ENCODE results near the gene ANP32A. TPM values are rescaled to one million over a fixed set of nuclear protein-coding genes. Genes with fewer than 3 reads are reported as not detected.

ANP32A gene
- total RNA-seq, 1 donor from 2014 or later: 129 TPM

DNA sequence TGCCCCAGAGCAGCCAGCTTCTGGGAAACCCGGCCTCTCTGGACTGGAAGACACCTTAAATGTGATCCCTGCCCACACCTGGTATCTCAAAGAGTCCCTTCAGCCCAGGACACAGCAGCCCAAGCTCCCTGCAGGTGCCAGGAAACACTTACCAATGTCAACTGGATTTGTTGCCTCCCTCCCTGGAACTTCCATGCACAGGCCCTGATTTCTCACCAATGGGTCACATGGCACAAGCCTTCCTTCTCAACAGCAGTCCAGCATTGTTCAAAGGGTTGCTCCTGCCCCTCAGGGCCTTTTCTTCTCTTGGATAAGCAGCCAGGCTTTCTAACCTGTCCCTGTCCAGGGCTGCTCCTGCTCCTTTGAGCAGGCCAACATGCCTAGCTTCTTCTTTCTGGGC is 31.6 kb downstream of the ANP32A start:
- peaks cover 36% of the 10 kb centered on the region for H3K36me3 ChIP-seq
- TF ChIP-seq, protein P1, sequence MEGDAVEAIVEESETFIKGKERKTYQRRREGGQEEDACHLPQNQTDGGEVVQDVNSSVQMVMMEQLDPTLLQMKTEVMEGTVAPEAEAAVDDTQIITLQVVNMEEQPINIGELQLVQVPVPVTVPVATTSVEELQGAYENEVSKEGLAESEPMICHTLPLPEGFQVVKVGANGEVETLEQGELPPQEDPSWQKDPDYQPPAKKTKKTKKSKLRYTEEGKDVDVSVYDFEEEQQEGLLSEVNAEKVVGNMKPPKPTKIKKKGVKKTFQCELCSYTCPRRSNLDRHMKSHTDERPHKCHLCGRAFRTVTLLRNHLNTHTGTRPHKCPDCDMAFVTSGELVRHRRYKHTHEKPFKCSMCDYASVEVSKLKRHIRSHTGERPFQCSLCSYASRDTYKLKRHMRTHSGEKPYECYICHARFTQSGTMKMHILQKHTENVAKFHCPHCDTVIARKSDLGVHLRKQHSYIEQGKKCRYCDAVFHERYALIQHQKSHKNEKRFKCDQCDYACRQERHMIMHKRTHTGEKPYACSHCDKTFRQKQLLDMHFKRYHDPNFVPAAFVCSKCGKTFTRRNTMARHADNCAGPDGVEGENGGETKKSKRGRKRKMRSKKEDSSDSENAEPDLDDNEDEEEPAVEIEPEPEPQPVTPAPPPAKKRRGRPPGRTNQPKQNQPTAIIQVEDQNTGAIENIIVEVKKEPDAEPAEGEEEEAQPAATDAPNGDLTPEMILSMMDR (IDR thresholded peaks at IDR 0.05): no peak
- peak overlapping the region; percentile 76 for H3K27ac ChIP-seq
- intact Hi-C loops (cut with DNase I): no loop called here
- no peaks in the 10 kb centered on the region for H3K27me3 ChIP-seq (ENCODE audit: low read depth)
- ATAC-seq: peak in 1 of 2 donors; percentile 25
- DNase-seq: no peak
- peaks cover 75% of the 10 kb centered on the region for H3K4me1 ChIP-seq
- H3K9me3 ChIP-seq: no peaks in the 10 kb centered on the region
- no peak overlapping the region for H3K4me3 ChIP-seq

DNA sequence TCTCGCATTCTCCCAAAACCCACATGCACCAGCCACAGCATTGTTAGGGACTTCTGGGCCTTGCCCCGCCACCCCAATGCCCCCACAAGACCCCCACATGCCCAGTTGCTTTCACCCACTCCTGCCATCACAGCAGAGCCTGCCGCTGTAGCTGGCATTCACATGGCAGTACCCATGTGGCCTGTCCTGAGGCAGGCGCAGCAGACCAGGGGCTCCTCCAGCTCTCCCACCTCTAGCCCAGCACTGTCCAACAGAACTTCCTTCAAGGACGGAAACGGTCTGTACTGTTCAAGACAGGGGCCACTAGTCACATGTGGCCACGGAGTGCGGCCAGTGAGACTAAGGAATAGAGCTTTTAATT is 32.5 kb downstream of the ANP32A start:
- peak overlapping the region; percentile 6 for H3K4me3 ChIP-seq
- ATAC-seq: no peak
- no peaks in the 10 kb centered on the region for H3K27me3 ChIP-seq (ENCODE audit: low read depth)
- peaks cover 45% of the 10 kb centered on the region for H3K36me3 ChIP-seq
- TF ChIP-seq, protein P1 (IDR thresholded peaks at IDR 0.05): no peak
- intact Hi-C loops (cut with DNase I): no loop called here
- DNase-seq: no peak
- no peaks in the 10 kb centered on the region for H3K9me3 ChIP-seq
- peak overlapping the region; percentile 76 for H3K27ac ChIP-seq
- peaks cover 73% of the 10 kb centered on the region for H3K4me1 ChIP-seq

DNA sequence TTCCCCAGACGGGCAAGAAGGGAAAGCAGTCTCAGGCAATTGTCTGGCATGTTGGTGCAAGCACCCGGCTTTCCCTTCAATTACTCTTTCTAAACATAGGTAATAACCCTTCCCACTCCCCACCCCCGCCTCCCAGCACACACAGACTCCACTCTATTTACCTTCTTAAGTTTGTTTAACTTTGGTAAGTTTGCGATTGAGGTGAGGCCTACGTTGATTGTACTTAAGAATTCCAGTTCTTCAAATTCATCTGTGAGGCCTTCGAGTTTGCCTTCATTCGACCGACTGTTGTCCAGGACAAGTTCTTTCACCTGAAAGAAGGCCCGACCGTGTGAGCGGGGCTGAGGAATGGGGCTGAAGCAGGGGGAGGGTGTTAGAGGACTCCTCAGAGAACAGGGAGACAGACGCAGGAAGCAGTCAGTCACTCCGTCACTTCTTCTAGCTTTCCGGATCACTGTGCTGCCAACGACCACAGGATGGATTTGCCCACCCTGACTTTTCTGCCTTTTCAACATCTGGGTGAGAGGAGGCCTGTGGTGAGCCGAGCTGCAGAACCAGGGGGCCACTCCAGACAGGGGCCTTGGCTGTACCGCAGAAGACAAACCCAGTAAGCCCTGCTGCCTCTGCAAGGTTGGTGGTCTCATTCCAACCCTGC is 33.0 kb downstream of the ANP32A start:
- Histone ChIP-seq H3K27me3 (ENCODE audit: low read depth) (no peaks in the 10 kb centered on the region), H3K27ac (peak overlapping the region; percentile 76), H3K4me1 (peaks cover 73% of the 10 kb centered on the region), H3K9me3 (no peaks in the 10 kb centered on the region), H3K4me3 (peak overlapping the region; percentile 6), H3K36me3 (peaks cover 50% of the 10 kb centered on the region)
- DNase-seq (peak; percentile 67), ATAC-seq (peak; percentile 74 to 88)
- intact Hi-C loops (cut with DNase I): no loop called here
- TF ChIP-seq, protein P1 (IDR thresholded peaks at IDR 0.05): no peak

DNA sequence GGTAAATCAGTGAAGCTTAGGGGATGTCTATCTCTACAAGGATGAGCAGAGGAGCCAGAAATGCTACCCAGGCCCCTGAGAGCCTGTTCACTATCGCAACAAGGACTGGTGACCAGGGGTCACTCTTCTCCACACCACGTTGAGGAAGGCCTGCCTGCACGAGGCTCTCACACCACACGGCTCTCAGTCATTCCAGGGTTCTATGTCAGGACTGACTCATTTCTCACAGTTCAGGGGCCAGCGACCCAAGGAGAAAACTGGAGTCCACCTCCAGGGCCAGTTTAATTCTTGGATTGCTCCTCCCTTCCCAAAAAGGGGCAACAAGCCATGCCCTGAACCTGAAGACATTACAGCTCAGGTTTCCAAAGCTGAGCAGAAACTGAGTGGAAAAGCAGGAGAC is 33.9 kb downstream of the ANP32A start:
- ATAC-seq (no peak), DNase-seq (no peak)
- H3K27ac ChIP-seq: peak overlapping the region; percentile 42
- TF ChIP-seq, protein P1 (IDR thresholded peaks at IDR 0.05): no peak
- peaks cover 73% of the 10 kb centered on the region for H3K4me1 ChIP-seq
- peaks cover 58% of the 10 kb centered on the region for H3K36me3 ChIP-seq
- intact Hi-C loops (cut with DNase I): no loop called here
- H3K27me3 ChIP-seq (ENCODE audit: low read depth): no peaks in the 10 kb centered on the region
- no peak overlapping the region for H3K4me3 ChIP-seq
- no peaks in the 10 kb centered on the region for H3K9me3 ChIP-seq

DNA sequence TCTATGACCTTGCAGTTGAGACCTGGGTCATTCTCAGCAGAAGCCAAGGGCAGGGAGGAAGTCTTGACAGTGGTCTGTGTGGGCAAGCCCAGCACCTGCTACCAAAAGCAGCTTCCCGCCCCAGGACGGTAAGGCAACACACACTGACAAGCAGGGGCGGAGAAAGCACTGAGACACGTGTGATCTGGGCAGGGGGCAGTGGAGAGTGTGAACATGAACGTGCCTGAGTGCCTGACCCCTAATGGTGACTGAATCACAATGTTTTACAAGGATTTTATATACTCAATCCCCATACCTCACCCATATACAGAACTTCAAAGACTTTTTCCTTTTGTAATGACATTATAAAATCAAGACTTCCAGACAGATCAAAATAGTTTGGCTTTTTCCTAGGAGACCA is 35.2 kb downstream of the ANP32A start:
- DNase-seq: no peak
- intact Hi-C loops (cut with DNase I): no loop called here
- Histone ChIP-seq H3K27me3 (ENCODE audit: low read depth) (no peaks in the 10 kb centered on the region), H3K27ac (no peak overlapping the region), H3K4me3 (no peak overlapping the region), H3K9me3 (no peaks in the 10 kb centered on the region), H3K4me1 (peaks cover 71% of the 10 kb centered on the region), H3K36me3 (peaks cover 70% of the 10 kb centered on the region)
- TF ChIP-seq, protein P1 (IDR thresholded peaks at IDR 0.05): no peak
- ATAC-seq: no peak
